CD4-positive, alpha-beta memory T cell (primary cell): ENCODE measurements around the gene UBAP2. TPM values are rescaled to one million over a fixed set of nuclear protein-coding genes. Genes with fewer than 3 reads are reported as not detected.

Experiments used
- CTCF ChIA-PET: fragments of 350-600 bp; sonication (Branson Sonifier 250); formaldehyde crosslinking; loops from one replicate; lab custom pipeline; 2021; ENCODE audit warnings: inconsistent platforms; ENCODE audit not compliant: partially characterized antibody; lab: Charles Lee
- POLR2A ChIA-PET: fragments of 350-600 bp; sonication (Branson Sonifier 250); formaldehyde crosslinking; loops from one replicate; lab custom pipeline; 2021; ENCODE audit not compliant: partially characterized antibody; lab: Charles Lee
- DNase-seq, 5 donors: peaks; one replicate each; pipeline versions ENCODE4 v3.0.0 to v3.0.0-alpha.2; 2020 to 2022; ENCODE audit warnings: mixed read lengths in 1 of 5
- H3K27ac ChIP-seq: one replicate; pipeline ENCODE4 v1.7.0; 2013; ENCODE audit warnings: low read depth, low read length
- H3K27me3 ChIP-seq: 2 replicates; pipeline ENCODE4 v1.7.0; 2013; ENCODE audit warnings: mild to moderate bottlenecking, low read length, moderate library complexity; ENCODE audit not compliant: insufficient read depth
- H3K36me3 ChIP-seq: 2 replicates; pipeline ENCODE4 v1.7.0; 2013; ENCODE audit warnings: mild to moderate bottlenecking, low read length, moderate library complexity; ENCODE audit not compliant: insufficient read depth
- H3K4me1 ChIP-seq: 2 replicates; pipeline ENCODE4 v1.7.0; 2013; ENCODE audit warnings: mild to moderate bottlenecking, low read length, moderate library complexity; ENCODE audit not compliant: insufficient read depth
- H3K4me3 ChIP-seq, 2 donors: one replicate each; pipeline ENCODE4 v1.7.0; 2013; ENCODE audit warnings: low read length in 2 of 2, mild to moderate bottlenecking in 1 of 2
- H3K9me3 ChIP-seq, 2 donors: one replicate each; pipeline ENCODE4 v1.7.0; 2013; ENCODE audit warnings: low read length in 2 of 2, control low read depth in 1 of 2; ENCODE audit not compliant: control insufficient read depth in 1 of 2
- H3K27ac Mint-ChIP-seq, 7 donors: one replicate each; pipeline ENCODE4 v1.8.0; 2020 to 2021; ENCODE audit warnings: mixed read lengths in 7 of 7, mild to moderate bottlenecking in 6 of 7, inconsistent platforms in 3 of 7, moderate library complexity in 3 of 7
- H3K27me3 Mint-ChIP-seq, 2 donors: one replicate each; pipeline ENCODE4 v1.8.0; 2020 to 2021; ENCODE audit warnings: mixed read lengths in 2 of 2
- H3K36me3 Mint-ChIP-seq, 2 donors: one replicate each; pipeline ENCODE4 v1.8.0; 2020 to 2021; ENCODE audit warnings: mixed read lengths in 2 of 2, inconsistent platforms in 1 of 2, mild to moderate bottlenecking in 1 of 2
- H3K4me1 Mint-ChIP-seq, 4 donors: one replicate each; pipeline ENCODE4 v1.8.0; 2020 to 2021; ENCODE audit warnings: mixed read lengths in 4 of 4, mild to moderate bottlenecking in 1 of 4
- H3K4me3 Mint-ChIP-seq, 8 donors: one replicate each; pipeline ENCODE4 v1.8.0; 2020 to 2021; ENCODE audit warnings: mixed read lengths in 8 of 8, mild to moderate bottlenecking in 7 of 8, moderate library complexity in 6 of 8, inconsistent platforms in 3 of 8
- H3K9me3 Mint-ChIP-seq, 8 donors: one replicate each; pipeline ENCODE4 v1.8.0; 2020 to 2021; ENCODE audit warnings: mixed read lengths in 8 of 8, mild to moderate bottlenecking in 5 of 8, inconsistent platforms in 3 of 8, moderate library complexity in 1 of 8
- intact Hi-C: fragments of 100-400 bp; cut with micrococcal nuclease; formaldehyde crosslinking; loops from one replicate; pipeline ENCODE4 v1.15.1; 2023
- polyA plus RNA-seq, 2 donors: library from polyadenylated mRNA; unstranded; fragments of 300-500 nt; fragmentation: Illumina TruSeq; gene quantifications; one replicate each; pipeline ENCODE4 v1.2.3, GENCODE V29; 2021
- total RNA-seq, 2 experiments: library from RNA; stranded (reverse); gene quantifications; one replicate each; pipeline ENCODE4 v1.2.3, GENCODE V29; 2021

The UBAP2 gene
- total and polyA plus RNA-seq, 4 experiments from 2014 or later, result 5.1 to 36.8 (median 24.8) TPM

GRCh38 chr9:33914887-33915628, 133.6 kb downstream of the UBAP2 start:
- Histone ChIP-seq H3K9me3 (no peaks in the 10 kb centered on the region), H3K36me3 (peaks cover 28% of the 10 kb centered on the region), H3K27ac (no peak overlapping the region), H3K4me3 (no peak overlapping the region), H3K27me3 (no peaks in the 10 kb centered on the region), H3K4me1 (no peaks in the 10 kb centered on the region)
- Mint-ChIP-seq H3K27ac (peak overlapping the region in 6 of 7 donors; percentile 3 to 69 (median 51)), H3K4me1 (peaks cover 0 to 6% (median 0%) of the 10 kb centered on the region in 4 donors), H3K4me3 (no peak overlapping the region), H3K36me3 (peaks cover 38 to 68% of the 10 kb centered on the region in 2 donors), H3K9me3 (no peaks in the 10 kb centered on the region), H3K27me3 (no peaks in the 10 kb centered on the region)
- CTCF ChIA-PET, result interaction anchor here (1.4 kb wide), 1 partner anchor 101 kb away, joined by 4 read pairs; no protein-coding TSS in a partner anchor
- POLR2A ChIA-PET, result no interaction called here
- intact Hi-C loops, result no loop called here
- no peak for DNase-seq

- Mint-ChIP-seq H3K27ac (peak overlapping the region in 2 of 7 donors; percentile 48 to 57), H3K4me1 (peaks cover 0 to 3% (median under 1%) of the 10 kb centered on the region in 4 donors), H3K36me3 (peaks cover 29 to 54% of the 10 kb centered on the region in 2 donors), H3K4me3 (no peak overlapping the region), H3K9me3 (no peaks in the 10 kb centered on the region), H3K27me3 (no peaks in the 10 kb centered on the region)
- Histone ChIP-seq H3K36me3 (peaks cover 25% of the 10 kb centered on the region), H3K27me3 (no peaks in the 10 kb centered on the region), H3K9me3 (no peaks in the 10 kb centered on the region), H3K4me3 (no peak overlapping the region), H3K27ac (no peak overlapping the region), H3K4me1 (no peaks in the 10 kb centered on the region)
- no peak for DNase-seq
- intact Hi-C loops, result no loop called here
- CTCF ChIA-PET, result interaction anchor here (1.4 to 3.7 kb wide), 2 partner anchors 10 to 99 kb away, joined by 4 to 17 read pairs; no protein-coding TSS in a partner anchor
- POLR2A ChIA-PET, result no interaction called here
Observed at GRCh38 chr9:33913541-33913940, 135.1 kb downstream of the UBAP2 start.

- no peaks in the 10 kb centered on the region for H3K4me1 ChIP-seq
- CTCF ChIA-PET, result no interaction called here
- no peaks in the 10 kb centered on the region for H3K9me3 ChIP-seq
- Mint-ChIP-seq H3K4me3 (no peak overlapping the region), H3K36me3 (peaks cover 17 to 32% of the 10 kb centered on the region in 2 donors), H3K27ac (no peak overlapping the region), H3K4me1 (peaks cover 14 to 26% (median 21%) of the 10 kb centered on the region in 4 donors), H3K27me3 (no peaks in the 10 kb centered on the region), H3K9me3 (no peaks in the 10 kb centered on the region)
- no peak for DNase-seq
- intact Hi-C loops, result no loop called here
- H3K36me3 ChIP-seq, result peaks cover 4% of the 10 kb centered on the region
- H3K27me3 ChIP-seq, result no peaks in the 10 kb centered on the region
- POLR2A ChIA-PET, result no interaction called here
- H3K27ac ChIP-seq, result no peak overlapping the region
- H3K4me3 ChIP-seq, result no peak overlapping the region
Observed at GRCh38 chr9:33908749-33909148, 139.9 kb downstream of the UBAP2 start.

- H3K4me1 ChIP-seq, result peaks cover 3% of the 10 kb centered on the region
Observed at GRCh38 chr9:33908114-33908513, 140.6 kb downstream of the UBAP2 start.

GRCh38 chr9:33907347-33907746, 141.3 kb downstream of the UBAP2 start:
- intact Hi-C loops, result no loop called here
- CTCF ChIA-PET, result no interaction called here
- H3K4me3 Mint-ChIP-seq, result peak overlapping the region in 1 of 8 donors; percentile 35

More at GRCh38 chr9:33908114-33908513, 140.6 kb downstream of the UBAP2 start:
- intact Hi-C loops, result no loop called here
- ChIA-PET POLR2A (no interaction called here), CTCF (no interaction called here)
- H3K9me3 Mint-ChIP-seq, result no peaks in the 10 kb centered on the region
- no peaks in the 10 kb centered on the region for H3K9me3 ChIP-seq
- no peak overlapping the region for H3K4me3 ChIP-seq
- peaks cover 4% of the 10 kb centered on the region for H3K36me3 ChIP-seq
- no peaks in the 10 kb centered on the region for H3K27me3 Mint-ChIP-seq
- no peak overlapping the region for H3K4me3 Mint-ChIP-seq
- H3K27ac ChIP-seq, result no peak overlapping the region
- H3K4me1 Mint-ChIP-seq, result peaks cover 20 to 31% (median 25%) of the 10 kb centered on the region in 4 donors
- no peaks in the 10 kb centered on the region for H3K27me3 ChIP-seq
- no peak for DNase-seq
- peaks cover 21 to 34% of the 10 kb centered on the region in 2 donors for H3K36me3 Mint-ChIP-seq
- no peak overlapping the region for H3K27ac Mint-ChIP-seq

GRCh38 chr9:33906769-33907168, 141.9 kb downstream of the UBAP2 start:
- intact Hi-C loops, result no loop called here
- DNase-seq, result no peak
- Histone ChIP-seq H3K27ac (no peak overlapping the region), H3K27me3 (no peaks in the 10 kb centered on the region), H3K4me3 (no peak overlapping the region), H3K36me3 (peaks cover 4% of the 10 kb centered on the region), H3K9me3 (no peaks in the 10 kb centered on the region), H3K4me1 (peaks cover 3% of the 10 kb centered on the region)
- H3K36me3 Mint-ChIP-seq, result peaks cover 21 to 34% of the 10 kb centered on the region in 2 donors
- ChIA-PET POLR2A (no interaction called here), CTCF (no interaction called here)
- H3K27ac Mint-ChIP-seq, result peak overlapping the region in 2 of 7 donors; percentile 10 to 61
- H3K4me3 Mint-ChIP-seq, result no peak overlapping the region
- no peaks in the 10 kb centered on the region for H3K9me3 Mint-ChIP-seq
- peaks cover 20 to 31% (median 25%) of the 10 kb centered on the region in 4 donors for H3K4me1 Mint-ChIP-seq
- H3K27me3 Mint-ChIP-seq, result no peaks in the 10 kb centered on the region

More at GRCh38 chr9:33907347-33907746, 141.3 kb downstream of the UBAP2 start:
- Histone ChIP-seq H3K4me1 (peaks cover 3% of the 10 kb centered on the region), H3K36me3 (peaks cover 4% of the 10 kb centered on the region), H3K27me3 (no peaks in the 10 kb centered on the region), H3K4me3 (no peak overlapping the region), H3K9me3 (no peaks in the 10 kb centered on the region), H3K27ac (no peak overlapping the region)
- H3K27ac Mint-ChIP-seq, result peak overlapping the region in 5 of 7 donors; percentile 0 to 73 (median 33)
- DNase-seq, result no peak
- H3K36me3 Mint-ChIP-seq, result peaks cover 21 to 31% of the 10 kb centered on the region in 2 donors
- H3K9me3 Mint-ChIP-seq, result no peaks in the 10 kb centered on the region
- no peaks in the 10 kb centered on the region for H3K27me3 Mint-ChIP-seq
- POLR2A ChIA-PET, result no interaction called here
- H3K4me1 Mint-ChIP-seq, result peaks cover 20 to 31% (median 25%) of the 10 kb centered on the region in 4 donors

- no peak overlapping the region for H3K27ac ChIP-seq
- no peaks in the 10 kb centered on the region for H3K27me3 ChIP-seq
- Mint-ChIP-seq H3K27me3 (no peaks in the 10 kb centered on the region), H3K36me3 (peaks cover 32 to 45% of the 10 kb centered on the region in 2 donors), H3K4me1 (peaks cover 20 to 31% (median 25%) of the 10 kb centered on the region in 4 donors), H3K9me3 (no peaks in the 10 kb centered on the region), H3K4me3 (no peak overlapping the region), H3K27ac (peak overlapping the region in 3 of 7 donors; percentile 6 to 43 (median 35))
- POLR2A ChIA-PET, result no interaction called here
- peaks cover 16% of the 10 kb centered on the region for H3K36me3 ChIP-seq
- DNase-seq, result no peak
- intact Hi-C loops, result no loop called here
- peaks cover 3% of the 10 kb centered on the region for H3K4me1 ChIP-seq
- no peaks in the 10 kb centered on the region for H3K9me3 ChIP-seq
- H3K4me3 ChIP-seq, result no peak overlapping the region
- CTCF ChIA-PET, result interaction anchor here (1.3 kb wide), 1 partner anchor 91 kb away, joined by 4 read pairs; no protein-coding TSS in a partner anchor
Observed at GRCh38 chr9:33905137-33905536, 143.6 kb downstream of the UBAP2 start.
